ENCODE measurements around the gene MRTO4.
"Not testable (repeated sequence)": the region's sequence is repeated elsewhere in the genome, so short reads cannot be mapped to it uniquely, and the experiment has no call there.

Gene MRTO4

DNA sequence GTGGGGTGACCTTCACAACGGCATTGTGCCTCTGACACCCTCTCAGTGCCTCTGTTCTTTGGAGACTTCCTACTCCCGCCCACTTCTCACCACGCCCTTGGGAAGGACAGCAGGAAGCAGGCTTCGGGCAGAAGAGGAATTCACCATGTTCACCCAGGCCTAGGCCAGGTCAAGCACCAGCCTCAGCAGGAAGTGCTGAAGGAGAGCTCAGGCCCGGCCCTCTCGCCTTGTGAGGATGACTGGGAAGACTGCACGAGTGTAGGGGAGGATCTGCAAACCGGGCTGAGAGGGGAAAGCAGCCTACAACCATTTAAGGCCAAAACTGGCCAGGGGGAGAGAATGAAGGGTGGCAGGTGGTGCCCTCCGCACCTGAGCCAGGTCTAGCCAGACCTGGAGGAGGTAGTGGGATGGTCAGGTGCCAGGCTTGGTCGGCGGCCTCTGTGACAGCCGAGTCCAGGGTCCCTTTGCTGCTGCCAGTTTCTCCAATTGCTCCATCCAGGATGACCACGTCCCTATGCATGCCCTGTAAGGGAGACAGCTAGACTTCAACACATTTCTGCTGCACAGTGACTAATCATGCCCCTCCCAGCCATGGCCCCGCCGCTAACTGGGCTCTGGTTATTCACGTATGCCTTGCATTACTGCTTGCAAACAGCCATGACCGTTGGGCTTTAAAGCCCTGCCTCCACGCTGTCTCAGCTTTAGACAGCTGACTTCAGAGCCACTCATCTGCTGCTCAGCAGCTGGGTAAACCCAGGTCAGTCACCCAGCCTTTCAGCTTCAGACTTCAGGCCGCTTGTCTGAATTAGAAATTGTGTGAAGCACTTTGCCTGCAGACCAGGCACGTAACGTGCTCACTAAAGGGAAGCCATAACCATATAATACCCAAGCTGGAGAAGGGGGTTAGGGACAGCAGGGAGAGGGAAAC is 8.9 kb downstream of the MRTO4 start:
- ATAC-seq (ENCODE audit: low read depth): peak; percentile 72

DNA sequence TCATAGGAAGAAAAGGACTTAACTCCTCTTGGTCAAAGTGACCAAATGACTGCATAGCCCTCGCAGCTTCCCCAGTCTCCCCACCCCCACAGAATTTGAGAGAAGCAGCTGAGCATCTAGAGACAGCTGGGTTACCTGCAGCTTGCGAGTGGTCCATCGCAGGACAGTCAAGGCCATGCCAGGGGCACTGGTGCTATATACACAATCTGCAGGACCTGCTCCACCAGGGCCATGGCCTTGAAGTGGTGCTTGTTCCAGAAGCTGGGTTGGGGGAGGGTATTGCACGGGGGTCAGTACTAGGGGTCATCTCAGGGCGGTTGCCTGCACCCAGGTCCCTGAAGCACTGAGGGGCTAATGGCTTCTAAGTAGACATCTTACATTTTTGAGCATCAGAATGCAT is 10.4 kb downstream of the MRTO4 start:
- DNase-seq (ENCODE audit: low spot score) (no peak), ATAC-seq (ENCODE audit: low read depth) (no peak)
- Histone ChIP-seq H3K36me3 (ENCODE audit: low read depth) (peaks cover 30% of the 10 kb centered on the region), H3K9me3 (ENCODE audit: severe bottlenecking) (no peaks in the 10 kb centered on the region), H3K27me3 (ENCODE audit: insufficient read depth, poor library complexity, severe bottlenecking) (no peaks in the 10 kb centered on the region), H3K4me1 (ENCODE audit: insufficient read depth, poor library complexity, severe bottlenecking) (peaks cover 3% of the 10 kb centered on the region), H3K4me3 (ENCODE audit: severe bottlenecking) (no peak overlapping the region), H3K27ac (ENCODE audit: poor library complexity, severe bottlenecking) (no peak overlapping the region)
- TF ChIP-seq, protein P1, sequence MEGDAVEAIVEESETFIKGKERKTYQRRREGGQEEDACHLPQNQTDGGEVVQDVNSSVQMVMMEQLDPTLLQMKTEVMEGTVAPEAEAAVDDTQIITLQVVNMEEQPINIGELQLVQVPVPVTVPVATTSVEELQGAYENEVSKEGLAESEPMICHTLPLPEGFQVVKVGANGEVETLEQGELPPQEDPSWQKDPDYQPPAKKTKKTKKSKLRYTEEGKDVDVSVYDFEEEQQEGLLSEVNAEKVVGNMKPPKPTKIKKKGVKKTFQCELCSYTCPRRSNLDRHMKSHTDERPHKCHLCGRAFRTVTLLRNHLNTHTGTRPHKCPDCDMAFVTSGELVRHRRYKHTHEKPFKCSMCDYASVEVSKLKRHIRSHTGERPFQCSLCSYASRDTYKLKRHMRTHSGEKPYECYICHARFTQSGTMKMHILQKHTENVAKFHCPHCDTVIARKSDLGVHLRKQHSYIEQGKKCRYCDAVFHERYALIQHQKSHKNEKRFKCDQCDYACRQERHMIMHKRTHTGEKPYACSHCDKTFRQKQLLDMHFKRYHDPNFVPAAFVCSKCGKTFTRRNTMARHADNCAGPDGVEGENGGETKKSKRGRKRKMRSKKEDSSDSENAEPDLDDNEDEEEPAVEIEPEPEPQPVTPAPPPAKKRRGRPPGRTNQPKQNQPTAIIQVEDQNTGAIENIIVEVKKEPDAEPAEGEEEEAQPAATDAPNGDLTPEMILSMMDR (IDR thresholded peaks at IDR 0.05; ENCODE audit: poor library complexity, severe bottlenecking): no peak

More for the DNA sequence above, 8.9 kb downstream of the MRTO4 start:
- Histone ChIP-seq H3K27me3 (ENCODE audit: insufficient read depth, poor library complexity, severe bottlenecking) (no peaks in the 10 kb centered on the region), H3K4me1 (ENCODE audit: insufficient read depth, poor library complexity, severe bottlenecking) (peaks cover 3% of the 10 kb centered on the region), H3K27ac (ENCODE audit: poor library complexity, severe bottlenecking) (peak overlapping the region; percentile 11), H3K36me3 (ENCODE audit: low read depth) (peaks cover 45% of the 10 kb centered on the region), H3K9me3 (ENCODE audit: severe bottlenecking) (no peaks in the 10 kb centered on the region), H3K4me3 (ENCODE audit: severe bottlenecking) (no peak overlapping the region)
- TF ChIP-seq, protein P1 (IDR thresholded peaks at IDR 0.05; ENCODE audit: poor library complexity, severe bottlenecking): no peak
- DNase-seq (ENCODE audit: low spot score): no peak

DNA sequence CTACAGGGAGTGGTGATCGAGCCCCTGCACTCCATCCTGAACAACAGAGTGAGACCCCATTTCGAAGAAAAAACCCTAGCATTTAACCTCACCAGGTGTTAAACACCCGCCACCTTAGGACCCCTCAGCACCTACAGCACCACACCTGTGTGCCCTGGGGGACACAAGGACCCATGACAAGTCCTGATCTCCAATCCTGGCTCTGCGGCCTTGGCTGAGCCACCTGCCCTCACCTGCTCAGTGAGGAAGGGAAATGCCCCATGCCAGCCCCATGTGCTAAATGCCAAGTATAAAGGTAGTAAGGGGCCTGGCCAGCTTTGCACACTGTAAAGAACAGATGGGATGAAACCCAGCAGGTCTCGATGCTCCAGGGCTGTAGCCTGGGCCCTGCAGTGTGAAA is 11.1 kb downstream of the MRTO4 start:
- Histone ChIP-seq H3K4me3 (ENCODE audit: severe bottlenecking) (no peak overlapping the region), H3K4me1 (ENCODE audit: insufficient read depth, poor library complexity, severe bottlenecking) (peaks cover 3% of the 10 kb centered on the region), H3K36me3 (ENCODE audit: low read depth) (peaks cover 23% of the 10 kb centered on the region), H3K27me3 (ENCODE audit: insufficient read depth, poor library complexity, severe bottlenecking) (no peaks in the 10 kb centered on the region), H3K9me3 (ENCODE audit: severe bottlenecking) (no peaks in the 10 kb centered on the region), H3K27ac (ENCODE audit: poor library complexity, severe bottlenecking) (no peak overlapping the region)
- ATAC-seq (ENCODE audit: low read depth) (peak; percentile 8; the same call in 1 of the 3 replicates), DNase-seq (ENCODE audit: low spot score) (no peak)
- TF ChIP-seq, protein P1 (IDR thresholded peaks at IDR 0.05; ENCODE audit: poor library complexity, severe bottlenecking): no peak

DNA sequence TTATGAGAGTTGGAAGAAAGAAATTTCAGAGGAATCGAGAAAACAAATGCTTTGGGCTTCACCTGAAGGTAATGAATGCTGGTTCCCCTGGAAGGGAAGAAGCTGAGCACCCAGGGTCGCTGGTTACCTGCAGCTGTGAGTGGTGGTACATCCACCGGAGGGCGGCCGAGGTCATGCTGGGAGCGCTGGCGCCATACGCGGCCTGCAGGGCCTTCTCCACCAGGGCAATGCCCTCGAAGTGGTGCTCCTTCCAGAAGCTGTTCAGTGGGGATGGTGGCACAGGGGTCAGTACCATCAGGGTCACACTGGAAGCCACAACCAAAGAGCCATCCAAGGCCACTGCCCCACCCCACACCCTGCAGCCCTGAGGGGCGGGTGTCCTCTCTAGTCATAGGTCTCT is 16.8 kb downstream of the MRTO4 start:
- Histone ChIP-seq H3K4me3 (ENCODE audit: severe bottlenecking) (no peak overlapping the region), H3K9me3 (ENCODE audit: severe bottlenecking) (no peaks in the 10 kb centered on the region), H3K4me1 (ENCODE audit: insufficient read depth, poor library complexity, severe bottlenecking) (no peaks in the 10 kb centered on the region), H3K27ac (ENCODE audit: poor library complexity, severe bottlenecking) (no peak overlapping the region), H3K36me3 (ENCODE audit: low read depth) (no peaks in the 10 kb centered on the region), H3K27me3 (ENCODE audit: insufficient read depth, poor library complexity, severe bottlenecking) (no peaks in the 10 kb centered on the region)
- ATAC-seq (ENCODE audit: low read depth) (no peak), DNase-seq (ENCODE audit: low spot score) (no peak)
- TF ChIP-seq, protein P1 (IDR thresholded peaks at IDR 0.05; ENCODE audit: poor library complexity, severe bottlenecking): no peak

DNA sequence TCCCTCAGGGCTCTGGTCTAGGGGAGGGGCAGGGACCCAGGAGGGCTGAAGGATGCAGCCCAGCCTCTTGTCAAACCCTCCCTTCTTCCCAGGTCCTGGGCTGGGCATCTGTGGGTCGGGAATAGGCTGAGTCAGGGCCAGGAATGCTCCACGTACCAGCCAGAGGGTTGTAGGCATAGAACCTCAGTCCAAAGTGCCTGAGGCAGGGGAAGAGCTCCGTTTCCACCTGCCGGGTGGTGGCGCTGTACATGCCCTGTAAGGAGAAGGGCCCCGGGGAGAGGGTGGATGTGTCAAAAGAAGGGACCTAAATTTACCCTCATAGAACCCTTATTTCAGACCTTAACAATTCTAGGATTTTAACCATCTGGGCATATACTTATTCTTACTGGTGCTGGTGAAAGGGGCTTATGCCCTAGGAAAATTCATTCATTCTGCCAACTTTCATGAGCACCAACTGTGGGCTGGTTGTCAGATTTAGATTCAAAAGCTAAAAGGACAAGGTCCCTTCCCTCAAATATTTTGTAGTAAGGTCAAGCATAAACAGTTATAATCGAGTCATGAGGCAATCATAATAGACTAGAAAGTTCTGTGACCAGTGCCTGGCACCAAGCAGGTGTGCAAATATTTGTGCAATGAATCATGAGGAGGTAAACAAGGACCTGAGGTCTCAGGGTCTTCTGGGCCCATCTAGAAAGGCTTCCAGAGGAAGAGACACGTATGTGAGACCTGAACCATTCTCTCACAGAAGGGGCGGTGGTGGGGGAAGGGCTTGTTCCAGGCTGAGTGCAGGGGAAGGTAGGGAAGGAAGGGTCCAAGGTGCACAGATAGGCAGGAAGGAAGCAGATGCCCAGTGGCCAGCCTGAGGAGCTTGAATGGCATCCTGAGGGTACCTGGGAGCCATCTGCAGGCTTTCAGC is 18.1 kb downstream of the MRTO4 start:
- not testable (repeated sequence) for H3K27me3 ChIP-seq (ENCODE audit: insufficient read depth, poor library complexity, severe bottlenecking); H3K9me3 ChIP-seq (ENCODE audit: severe bottlenecking); H3K4me1 ChIP-seq (ENCODE audit: insufficient read depth, poor library complexity, severe bottlenecking); H3K4me3 ChIP-seq (ENCODE audit: severe bottlenecking); DNase-seq (ENCODE audit: low spot score); H3K36me3 ChIP-seq (ENCODE audit: low read depth); H3K27ac ChIP-seq (ENCODE audit: poor library complexity, severe bottlenecking)
- ATAC-seq (ENCODE audit: low read depth): peak; percentile 76

DNA sequence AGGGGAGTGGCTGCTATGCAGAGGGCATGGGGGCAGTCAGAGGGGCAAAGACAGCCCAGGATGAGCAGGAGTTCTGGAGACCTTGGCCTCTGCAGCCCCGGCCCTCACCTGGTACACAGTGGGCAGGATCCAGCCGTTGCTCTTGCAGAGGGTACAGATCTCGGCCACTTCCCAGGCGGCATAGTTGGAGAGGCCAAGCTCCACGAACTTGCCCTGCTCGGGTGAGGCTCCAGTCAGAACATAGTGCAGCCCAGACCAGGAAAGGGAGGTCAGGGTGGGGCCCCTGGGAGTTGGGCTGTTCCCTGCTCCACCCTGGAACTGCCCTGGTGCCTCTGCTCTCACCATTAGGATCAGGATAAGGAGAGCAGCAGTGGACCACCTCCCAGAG is 18.7 kb downstream of the MRTO4 start:
- H3K4me3 ChIP-seq (ENCODE audit: severe bottlenecking); H3K4me1 ChIP-seq (ENCODE audit: insufficient read depth, poor library complexity, severe bottlenecking); H3K36me3 ChIP-seq (ENCODE audit: low read depth); H3K27me3 ChIP-seq (ENCODE audit: insufficient read depth, poor library complexity, severe bottlenecking); H3K9me3 ChIP-seq (ENCODE audit: severe bottlenecking); DNase-seq (ENCODE audit: low spot score); H3K27ac ChIP-seq (ENCODE audit: poor library complexity, severe bottlenecking): not testable (repeated sequence)
- ATAC-seq (ENCODE audit: low read depth): 0 out of 3 replicates have a peak, but pooled peaks have one; percentile 7
